ENCODE results near the gene KCNG1.

Gene KCNG1

DNA sequence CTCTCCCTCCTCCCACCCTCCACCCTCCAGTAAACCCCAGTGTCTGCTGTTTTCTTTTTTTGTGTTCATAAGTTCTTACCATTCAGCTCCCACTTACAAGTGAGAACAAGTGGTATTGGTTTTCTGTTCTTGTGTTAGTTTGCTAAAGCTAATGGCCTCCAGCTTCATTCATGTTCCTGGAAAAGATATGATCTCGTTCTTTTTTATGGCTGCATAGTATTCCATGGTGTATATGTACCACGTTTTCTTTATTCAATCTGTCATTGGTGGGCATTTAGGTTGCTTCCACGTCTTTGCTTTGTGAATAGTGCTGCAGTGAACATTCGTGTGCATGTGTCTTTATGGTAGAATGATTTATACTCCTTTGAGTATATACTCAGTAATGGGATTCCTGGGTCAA is 42.7 kb upstream of the KCNG1 start:
- Histone ChIP-seq H3K9me2 (replicated peaks; ENCODE audit: low read depth, low read length) (no peaks in the 10 kb centered on the region), H3K4me2 (ENCODE audit: low read depth, low read length, poor library complexity, severe bottlenecking) (no peak overlapping the region), H4K20me1 (ENCODE audit: insufficient read depth, low read length, poor library complexity, severe bottlenecking) (no peaks in the 10 kb centered on the region), H3F3A (ENCODE audit: low read depth) (no peaks in the 10 kb centered on the region), H3K79me2 (ENCODE audit: insufficient read depth, low read length) (no peaks in the 10 kb centered on the region), H3K27me3 (ENCODE audit: insufficient read depth, low read length, poor library complexity, severe bottlenecking) (no peaks in the 10 kb centered on the region), H3K36me3 (ENCODE audit: insufficient read depth, low read length) (no peaks in the 10 kb centered on the region), H3K4me3 (ENCODE audit: low read length, poor library complexity, severe bottlenecking) (no peak overlapping the region), H2AFZ (ENCODE audit: low read length) (no peak overlapping the region), H3K9ac (ENCODE audit: low read depth, low read length, poor library complexity, severe bottlenecking) (no peak overlapping the region), H3K9me3 (ENCODE audit: insufficient read depth, low read depth, low read length) (no peaks in the 10 kb centered on the region), H3K4me1 (ENCODE audit: insufficient read depth, low read length, poor library complexity, severe bottlenecking) (no peaks in the 10 kb centered on the region)
- no peak for TF ChIP-seq CTCF (conservative IDR thresholded peaks at IDR 0.05; ENCODE audit: low read length)
- no peak for TF ChIP-seq EZH2phosphoT487 (IDR thresholded peaks at IDR 0.05; ENCODE audit: borderline replicate concordance)

GRCh38 chr20:51064137-51064536 is 41.2 kb upstream of the KCNG1 start:
- Histone ChIP-seq H3K27me3 (ENCODE audit: insufficient read depth, low read length, poor library complexity, severe bottlenecking) (no peaks in the 10 kb centered on the region), H3K4me1 (ENCODE audit: insufficient read depth, low read length, poor library complexity, severe bottlenecking) (no peaks in the 10 kb centered on the region), H3K4me2 (ENCODE audit: low read depth, low read length, poor library complexity, severe bottlenecking) (no peak overlapping the region), H3F3A (ENCODE audit: low read depth) (no peaks in the 10 kb centered on the region), H3K79me2 (ENCODE audit: insufficient read depth, low read length) (no peaks in the 10 kb centered on the region), H4K20me1 (ENCODE audit: insufficient read depth, low read length, poor library complexity, severe bottlenecking) (no peaks in the 10 kb centered on the region), H3K9me3 (ENCODE audit: insufficient read depth, low read depth, low read length) (no peaks in the 10 kb centered on the region), H3K9ac (ENCODE audit: low read depth, low read length, poor library complexity, severe bottlenecking) (no peak overlapping the region), H3K9me2 (replicated peaks; ENCODE audit: low read depth, low read length) (no peaks in the 10 kb centered on the region), H3K4me3 (ENCODE audit: low read length, poor library complexity, severe bottlenecking) (no peak overlapping the region), H2AFZ (ENCODE audit: low read length) (no peak overlapping the region), H3K36me3 (ENCODE audit: insufficient read depth, low read length) (no peaks in the 10 kb centered on the region)
- TF ChIP-seq EZH2phosphoT487 (IDR thresholded peaks at IDR 0.05; ENCODE audit: borderline replicate concordance), result no peak
- TF ChIP-seq CTCF (conservative IDR thresholded peaks at IDR 0.05; ENCODE audit: low read length), result no peak

GRCh38 chr20:51062065-51062464 is 39.2 kb upstream of the KCNG1 start:
- Histone ChIP-seq H3K4me2 (ENCODE audit: low read depth, low read length, poor library complexity, severe bottlenecking) (no peak overlapping the region), H3K9ac (ENCODE audit: low read depth, low read length, poor library complexity, severe bottlenecking) (no peak overlapping the region), H2AFZ (ENCODE audit: low read length) (no peak overlapping the region), H3F3A (ENCODE audit: low read depth) (no peaks in the 10 kb centered on the region), H3K9me2 (replicated peaks; ENCODE audit: low read depth, low read length) (no peaks in the 10 kb centered on the region), H3K9me3 (ENCODE audit: insufficient read depth, low read depth, low read length) (no peaks in the 10 kb centered on the region), H4K20me1 (ENCODE audit: insufficient read depth, low read length, poor library complexity, severe bottlenecking) (no peaks in the 10 kb centered on the region), H3K79me2 (ENCODE audit: insufficient read depth, low read length) (no peaks in the 10 kb centered on the region), H3K36me3 (ENCODE audit: insufficient read depth, low read length) (no peaks in the 10 kb centered on the region), H3K27me3 (ENCODE audit: insufficient read depth, low read length, poor library complexity, severe bottlenecking) (no peaks in the 10 kb centered on the region), H3K4me1 (ENCODE audit: insufficient read depth, low read length, poor library complexity, severe bottlenecking) (no peaks in the 10 kb centered on the region), H3K4me3 (ENCODE audit: low read length, poor library complexity, severe bottlenecking) (no peak overlapping the region)
- TF ChIP-seq CTCF (conservative IDR thresholded peaks at IDR 0.05; ENCODE audit: low read length) (no peak), EZH2phosphoT487 (IDR thresholded peaks at IDR 0.05; ENCODE audit: borderline replicate concordance) (no peak)
